Activated CD4-positive, alpha-beta T cell treated with anti-CD3 and anti-CD28 coated beads, Interleukin-10, Interleukin-2, amounts not matched to agents 100 ng/mL and 50 ng/mL, durations not matched to agents 16 hours and 8 hours (primary cell): Measurements from ENCODE around the gene ACTR1A.
"Not testable (repeated sequence)": the region's sequence is repeated elsewhere in the genome, so short reads cannot be mapped to it uniquely, and the experiment has no call there.

ENCODE experiments used
- DNase-seq: peaks from one replicate; pipeline ENCODE4 v3.0.0-alpha.2; 2020

The ACTR1A gene

DNA sequence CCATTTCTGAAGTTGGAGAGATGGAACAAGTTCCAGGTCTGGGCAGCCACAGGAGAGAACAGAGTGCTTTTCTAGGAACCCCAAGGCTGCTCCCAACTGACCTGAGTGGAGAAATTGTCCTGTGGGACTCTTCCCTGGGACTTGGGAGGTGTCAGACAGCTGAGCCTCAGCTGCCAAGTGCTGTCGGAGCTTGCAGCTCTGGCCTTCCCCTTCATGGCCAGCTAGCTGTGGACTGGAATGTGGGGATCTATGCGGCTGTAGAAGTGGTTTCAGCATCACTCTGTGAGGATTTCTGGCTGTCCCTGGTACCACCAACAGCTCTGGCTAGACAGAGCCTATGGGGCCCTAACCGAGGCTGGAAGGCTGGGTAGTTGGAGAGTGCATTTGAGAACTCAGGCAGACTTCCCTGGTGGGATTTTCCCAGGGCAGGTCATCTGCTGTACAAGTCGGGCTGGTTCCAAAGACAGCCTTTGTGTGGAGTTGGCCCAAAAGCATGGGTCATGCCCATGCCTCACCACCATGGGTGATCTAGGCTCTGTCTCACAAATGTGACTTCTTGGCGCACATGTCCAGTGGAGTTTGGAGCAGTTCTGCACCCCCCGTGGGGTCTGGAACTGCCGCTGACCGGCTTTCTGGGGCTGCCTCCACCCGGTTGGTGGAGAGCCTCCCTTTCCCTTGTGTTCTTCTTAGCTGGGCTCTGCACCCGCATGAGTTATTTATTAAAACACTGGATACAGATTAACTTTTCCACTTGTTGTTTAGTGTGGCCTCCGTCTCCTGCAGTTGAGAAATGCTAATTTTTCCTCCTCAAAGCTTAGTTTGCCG, 12.2 kb upstream of the ACTR1A start:
- DNase-seq, result no peak

DNA sequence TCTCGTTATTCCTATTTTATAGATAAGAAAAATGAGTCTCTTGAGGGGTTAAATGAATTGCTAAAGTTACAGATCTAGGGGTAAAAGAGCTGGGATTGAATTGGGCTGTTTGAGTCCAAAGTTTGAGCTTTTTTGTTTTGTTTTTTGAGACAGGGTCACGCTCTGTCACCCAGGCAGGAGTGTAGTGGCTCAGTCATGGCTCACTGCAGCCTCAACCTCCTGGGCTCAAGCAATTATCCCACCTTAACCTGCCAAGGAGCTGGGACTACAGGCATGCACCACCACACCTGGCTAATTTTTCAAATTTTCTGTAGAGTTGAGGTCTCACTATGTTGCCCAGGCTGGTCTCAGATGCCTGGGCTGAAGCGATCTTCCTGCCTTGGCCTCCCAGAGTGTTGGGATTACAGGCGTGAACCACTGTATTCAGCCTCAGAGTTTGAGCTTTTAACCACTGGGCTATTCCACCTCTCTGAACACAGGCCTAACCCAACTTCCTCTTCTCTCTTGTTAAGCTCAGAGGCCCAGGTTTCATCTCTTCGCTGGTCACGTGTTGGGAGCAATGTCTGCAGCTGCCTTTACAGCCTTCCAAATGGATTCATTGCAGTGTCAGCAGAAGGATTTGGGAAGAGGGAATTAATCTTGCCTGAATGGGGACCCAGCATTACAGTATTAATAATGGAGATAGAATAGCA, 9.2 kb upstream of the ACTR1A start:
- no peak for DNase-seq

DNA sequence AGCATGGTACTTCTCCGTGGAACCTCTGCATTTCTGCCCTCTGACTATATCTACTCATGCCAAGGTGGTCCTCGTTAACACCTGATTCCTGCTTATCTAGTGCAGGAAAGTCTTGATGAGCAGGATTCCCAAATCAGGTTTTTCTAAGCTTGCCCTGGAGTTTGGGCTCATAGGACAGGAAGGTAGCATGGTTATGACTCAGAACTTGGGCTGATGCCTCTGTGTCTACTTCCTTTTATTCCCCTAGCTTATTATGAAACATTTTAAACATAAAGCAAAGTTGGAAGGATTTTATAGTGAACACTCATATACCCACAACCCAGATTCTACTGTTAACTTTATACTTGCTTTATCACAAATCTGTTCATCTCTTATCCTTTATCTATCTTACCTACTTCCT, 6.9 kb upstream of the ACTR1A start:
- DNase-seq, result no peak

DNA sequence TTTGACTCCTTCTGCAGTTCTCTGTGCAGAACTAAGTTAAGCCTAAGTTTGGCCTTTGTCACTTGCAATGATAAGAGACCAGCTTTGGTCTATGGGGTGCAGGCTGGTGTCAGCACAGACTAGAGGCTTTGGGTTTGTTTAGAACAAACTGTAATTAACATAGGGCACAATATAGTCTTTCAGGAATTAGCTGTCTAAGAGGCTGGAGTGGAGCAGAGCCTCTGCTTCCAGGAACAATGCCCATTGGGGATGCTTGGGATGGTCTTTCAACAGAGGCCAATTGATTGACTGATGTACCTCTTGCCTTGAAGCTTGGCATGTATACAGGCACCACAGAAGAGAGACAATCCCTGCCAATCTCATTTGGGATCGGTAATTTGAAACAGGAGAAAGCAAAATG, 6.0 kb upstream of the ACTR1A start:
- no peak for DNase-seq

DNA sequence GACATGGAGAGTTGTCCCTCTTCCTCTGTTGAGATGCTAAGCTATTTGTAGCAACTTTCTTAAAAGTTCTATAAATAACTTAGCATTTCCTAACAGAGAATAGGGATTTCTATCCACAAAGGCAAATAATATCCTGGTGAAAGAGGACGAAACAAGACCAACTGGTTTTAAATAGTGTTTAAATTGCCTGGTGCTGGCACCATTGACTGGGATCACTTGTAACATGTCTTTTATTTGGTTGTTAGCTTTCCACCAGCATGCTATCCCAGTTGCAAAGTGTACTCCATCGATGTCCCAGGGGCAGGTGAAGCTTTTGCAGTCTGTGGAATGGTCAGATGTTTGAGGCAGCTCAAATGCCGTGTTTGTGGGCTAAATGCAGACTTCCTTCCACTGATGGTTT, 5.0 kb upstream of the ACTR1A start:
- DNase-seq, result no peak

DNA sequence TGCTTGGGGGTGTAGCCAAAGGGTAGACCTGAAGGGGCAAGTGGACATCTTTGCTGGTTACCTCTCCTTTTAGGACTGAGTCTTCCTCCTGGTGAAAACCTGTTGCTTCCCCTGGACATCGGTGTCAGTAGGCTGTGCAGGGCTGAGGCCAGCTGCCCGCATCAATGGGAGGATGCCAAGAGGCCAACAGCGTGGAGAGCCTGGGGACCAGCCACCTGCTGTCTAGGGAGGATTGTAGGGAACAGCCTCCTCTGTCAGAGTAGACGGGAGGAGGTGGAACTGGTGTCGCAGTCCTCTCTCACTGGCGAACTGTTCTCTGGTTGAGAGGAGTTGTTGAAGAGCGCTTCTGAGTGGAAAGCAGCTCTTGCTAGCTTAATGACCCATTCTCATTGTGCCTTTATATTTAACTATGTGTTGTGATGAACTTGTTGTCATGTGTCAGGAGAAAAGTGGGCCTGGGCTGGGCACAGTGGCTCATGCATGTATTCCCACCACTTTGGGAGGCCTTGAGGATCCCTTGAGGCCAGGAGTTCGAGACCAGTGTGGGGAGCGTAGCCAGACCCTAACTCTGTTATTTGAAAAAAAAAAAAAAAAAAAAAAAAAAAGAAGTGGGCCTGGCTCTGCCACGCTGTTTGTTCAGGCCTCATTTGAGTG, 3.1 kb upstream of the ACTR1A start:
- DNase-seq, result no peak

DNA sequence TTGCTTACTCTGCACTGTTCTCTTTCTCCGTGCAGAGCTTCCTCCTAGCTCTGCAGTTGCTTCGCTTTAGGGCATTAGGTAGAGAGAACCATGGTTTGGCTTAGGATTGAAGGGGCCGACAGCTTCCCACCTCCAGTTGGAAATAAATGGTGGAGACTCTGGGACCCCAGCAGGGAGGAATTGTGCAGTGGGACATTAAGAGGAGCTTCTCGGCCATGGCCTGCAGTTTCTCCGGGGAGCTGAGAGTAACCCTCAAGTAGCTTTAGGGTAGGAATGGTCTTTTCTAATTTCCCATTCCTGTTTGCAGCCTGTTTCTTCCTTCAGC, 2.4 kb upstream of the ACTR1A start:
- DNase-seq, result no peak

DNA sequence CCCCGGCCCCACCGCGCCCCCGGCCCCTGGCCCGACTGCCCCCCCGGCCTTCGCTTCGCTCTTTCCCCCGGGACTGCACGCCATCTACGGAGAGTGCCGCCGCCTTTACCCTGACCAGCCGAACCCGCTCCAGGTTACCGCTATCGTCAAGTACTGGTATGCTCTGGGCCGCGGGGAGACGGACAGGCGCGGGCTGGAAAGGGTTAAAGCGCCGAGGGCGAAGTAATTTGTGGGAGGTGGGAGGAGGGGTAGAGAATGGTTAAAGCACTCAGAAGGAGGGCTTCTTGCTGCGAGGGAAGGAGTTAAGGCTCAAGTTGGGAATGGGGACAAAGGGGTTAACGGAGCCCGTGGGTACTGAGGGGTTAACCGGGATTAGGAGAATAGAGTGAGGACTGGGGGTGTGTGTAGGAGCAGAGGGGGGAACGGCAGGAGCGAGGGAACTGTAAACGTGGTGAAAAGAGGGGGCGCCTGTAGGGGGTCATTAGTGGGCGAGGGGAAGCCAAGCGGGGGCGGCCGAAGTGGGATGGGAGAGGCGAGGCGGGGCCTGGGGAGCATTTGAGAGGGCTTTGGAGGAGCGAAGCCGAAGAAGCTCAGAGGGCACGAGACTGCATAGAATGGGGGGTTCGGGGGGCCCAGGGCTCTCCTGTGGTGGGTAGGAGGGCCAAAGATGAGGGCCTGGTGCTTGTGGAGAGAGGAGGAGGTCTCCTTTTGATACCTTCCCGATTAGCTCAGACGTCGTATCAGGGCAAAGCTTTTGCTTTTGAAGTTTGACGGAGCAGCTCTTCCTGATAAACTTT, 1.9 kb upstream of the ACTR1A start:
- peak; percentile 29 for DNase-seq

DNA sequence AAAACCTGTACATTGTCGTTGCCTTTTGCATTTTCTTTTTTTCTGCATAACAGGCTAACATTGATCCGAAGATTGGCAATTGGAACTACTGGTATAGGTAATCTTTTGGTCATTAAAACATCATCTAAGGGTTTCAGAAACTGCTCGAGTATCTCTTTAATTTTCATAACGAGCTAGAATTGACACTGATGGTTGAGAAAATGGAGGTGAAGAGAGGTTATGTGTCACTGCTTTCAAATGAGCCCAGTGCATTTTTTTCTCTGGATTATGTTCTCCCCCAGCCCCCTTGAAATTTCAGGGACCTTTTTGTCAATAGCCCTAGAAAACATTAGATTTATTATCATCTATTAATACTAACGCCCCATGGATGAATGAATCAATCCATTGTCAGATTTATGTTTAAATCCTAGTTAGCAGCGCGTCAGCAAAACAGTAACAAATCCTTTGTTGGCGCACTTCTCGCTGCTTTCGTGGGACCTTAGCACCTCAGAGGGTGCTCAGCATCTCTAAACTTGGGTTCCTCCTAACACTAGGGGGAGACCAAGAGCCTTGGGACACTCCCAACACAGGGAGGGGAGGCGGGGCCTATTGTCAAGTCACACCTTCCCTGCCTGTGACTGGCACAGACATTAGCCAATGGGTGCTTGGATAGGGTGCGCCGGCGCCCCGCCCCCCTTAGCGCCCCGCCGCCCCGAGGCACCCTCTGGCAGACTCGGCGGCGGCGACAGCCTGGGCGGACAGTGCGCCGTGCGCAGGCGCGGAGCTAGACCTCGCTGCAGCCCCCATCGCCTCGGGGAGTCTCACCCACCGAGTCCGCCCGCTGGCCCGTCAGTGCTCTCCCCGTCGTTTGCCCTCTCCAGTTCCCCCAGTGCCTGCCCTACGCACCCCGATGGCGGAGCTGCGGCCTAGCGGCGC, 1.0 kb upstream of the ACTR1A start, which contains the start of gene SUFU:
Gene SUFU (plus strand): TSS at position 709 of the 915 bp plus-strand sequence. CDS start 181 bp downstream, at position 890.
- DNase-seq, result peak; percentile 100

DNA sequence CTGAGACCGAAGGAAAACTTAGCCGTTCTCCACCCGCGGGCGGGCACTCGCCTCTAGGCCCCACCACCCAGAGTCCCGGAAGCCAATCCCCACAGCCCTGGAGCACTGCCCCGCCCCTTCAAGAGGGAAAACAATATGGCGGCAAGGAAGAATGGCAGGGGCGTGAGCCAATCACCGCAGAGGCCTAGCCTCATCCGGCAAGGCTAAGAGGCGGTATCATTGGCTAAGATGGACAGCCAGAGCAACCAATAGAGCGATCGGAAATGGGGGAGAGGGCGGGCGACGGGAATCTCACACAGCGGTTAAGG, 529 bp downstream of the ACTR1A start:
- DNase-seq, result peak; percentile 100

DNA sequence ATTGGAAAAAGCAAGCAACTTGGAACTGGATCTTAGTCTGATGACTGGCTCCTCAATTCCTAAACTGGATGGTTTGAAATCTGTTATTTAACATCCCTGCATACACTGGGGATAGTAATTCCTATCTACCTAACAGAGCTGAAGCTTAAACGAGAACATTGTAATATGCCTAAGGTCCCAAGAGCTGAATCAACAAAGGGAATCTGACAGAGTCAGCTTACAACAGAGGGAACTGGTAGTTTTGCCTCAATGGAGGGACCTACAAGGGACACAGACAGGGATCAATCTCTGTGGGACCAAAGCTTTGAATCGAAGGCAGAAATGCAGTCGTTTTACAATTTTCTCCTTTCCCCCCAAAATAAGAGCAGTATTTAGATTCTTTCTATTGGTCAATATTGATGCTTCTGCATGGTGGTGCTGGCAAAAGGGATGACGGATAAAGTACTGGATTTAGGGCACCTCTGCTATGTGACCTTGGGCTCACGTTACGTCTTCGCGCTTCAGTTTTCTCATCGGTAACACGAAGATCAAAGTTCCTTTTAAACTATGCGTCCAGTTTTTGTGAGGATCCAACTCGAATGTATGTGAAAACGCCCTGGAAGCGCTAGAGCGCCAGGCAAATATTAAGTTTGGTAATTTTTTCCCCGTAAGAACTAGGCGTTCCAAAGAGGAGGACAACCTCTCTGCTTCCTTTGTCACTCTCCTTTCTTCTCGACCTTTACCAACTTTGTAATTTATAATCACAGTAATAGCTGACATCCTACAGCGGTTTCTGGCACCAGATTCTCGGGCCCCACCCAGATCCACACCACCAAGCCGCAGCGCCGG, 1.1 kb downstream of the ACTR1A start:
- DNase-seq, result no peak

DNA sequence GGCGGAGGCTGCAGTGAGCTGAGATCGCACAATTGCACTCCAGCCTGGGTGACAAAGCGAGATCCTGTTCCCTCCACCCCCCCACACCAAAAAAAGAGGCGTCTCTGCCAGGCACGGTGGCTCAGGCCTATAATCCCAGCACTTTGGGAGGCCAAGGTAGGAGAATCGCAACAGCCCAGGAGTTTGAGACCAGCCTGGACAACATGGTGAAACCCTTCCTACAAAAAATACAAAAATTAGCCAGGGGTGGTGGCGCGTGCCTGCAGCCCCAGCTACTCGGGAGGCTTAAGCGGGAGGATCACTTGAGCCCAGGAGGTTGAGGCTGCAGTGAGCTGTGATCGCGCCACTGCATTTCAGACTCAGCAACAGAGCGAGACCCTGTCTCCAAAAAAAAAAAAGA, 1.8 kb downstream of the ACTR1A start:
- DNase-seq, result not testable (repeated sequence)

DNA sequence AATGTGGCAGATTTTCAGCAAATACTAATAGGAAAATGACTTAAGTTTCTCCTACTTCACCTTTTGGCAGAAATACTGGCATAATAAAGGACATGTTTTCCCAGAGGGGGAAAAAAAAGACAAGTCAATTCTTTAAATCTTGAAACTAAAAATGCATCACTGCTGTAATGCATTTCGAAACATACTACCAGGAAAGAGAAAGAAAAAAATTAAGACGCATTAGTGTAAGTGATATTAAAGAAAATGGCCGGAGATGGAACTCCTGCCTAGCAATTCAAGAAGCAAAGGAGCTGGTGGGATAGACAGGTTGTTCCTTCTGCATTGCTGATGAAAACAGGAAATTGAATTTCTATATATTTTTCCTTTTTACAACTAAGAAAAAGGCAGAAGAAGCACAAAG, 3.2 kb downstream of the ACTR1A start:
- no peak for DNase-seq

DNA sequence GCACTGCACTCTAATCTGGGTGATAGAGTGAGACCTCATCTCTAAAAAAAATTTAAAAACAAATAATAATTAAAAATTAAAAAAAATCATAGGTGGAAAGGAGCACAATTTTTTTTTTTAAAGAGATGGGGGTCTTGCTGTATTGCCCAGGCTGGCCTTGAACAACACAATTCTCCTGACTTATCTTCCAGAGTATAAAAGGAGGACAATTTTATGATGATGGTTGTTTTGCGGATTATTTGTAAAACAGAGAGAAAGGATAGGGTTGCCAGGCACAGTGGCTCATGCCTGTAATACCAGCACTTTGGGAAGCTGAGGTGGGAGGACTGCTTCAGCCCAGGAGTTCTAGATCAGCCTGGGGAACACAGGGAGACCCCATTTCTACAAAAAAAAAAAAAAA, 5.0 kb downstream of the ACTR1A start:
- no peak for DNase-seq

DNA sequence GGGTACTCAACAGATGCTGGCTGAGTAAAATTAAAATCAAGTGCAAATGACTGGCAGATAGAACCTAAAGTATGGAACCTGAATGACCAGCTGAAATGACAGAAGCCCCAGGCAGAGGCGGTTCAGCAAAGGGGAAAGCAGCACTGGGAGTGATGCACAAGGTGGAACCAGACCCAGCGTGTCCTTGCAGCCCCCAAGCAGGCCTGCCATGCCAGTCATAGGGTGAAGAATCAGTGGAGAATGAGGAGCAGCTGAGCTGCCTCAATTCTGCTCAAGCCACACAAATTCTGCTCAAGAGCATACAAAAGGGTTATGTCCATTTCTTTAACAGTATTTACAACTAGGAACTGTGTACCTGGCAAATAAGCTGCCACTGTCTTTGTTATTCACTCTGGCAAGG, 8.7 kb downstream of the ACTR1A start:
- DNase-seq, result no peak

DNA sequence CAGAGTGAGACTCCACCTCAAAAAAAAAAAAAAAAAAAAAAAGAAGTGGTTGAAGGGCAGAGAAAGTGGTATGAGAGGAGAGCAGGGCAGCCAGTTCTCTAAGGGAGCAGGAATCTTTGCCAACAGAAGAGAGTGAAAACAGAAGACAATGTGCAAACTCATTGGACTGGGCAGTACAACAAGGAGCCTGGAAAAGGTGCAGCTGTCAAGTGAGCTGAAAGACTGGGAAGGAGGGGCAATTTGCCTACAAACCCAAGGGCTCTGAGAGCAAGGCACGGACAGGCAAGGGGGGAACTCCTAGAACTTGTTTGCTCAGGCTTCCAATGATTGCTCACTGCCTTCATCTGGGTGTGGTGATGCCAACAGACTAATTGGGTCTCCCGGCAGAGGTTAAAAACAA, 9.5 kb downstream of the ACTR1A start:
- DNase-seq, result no peak

DNA sequence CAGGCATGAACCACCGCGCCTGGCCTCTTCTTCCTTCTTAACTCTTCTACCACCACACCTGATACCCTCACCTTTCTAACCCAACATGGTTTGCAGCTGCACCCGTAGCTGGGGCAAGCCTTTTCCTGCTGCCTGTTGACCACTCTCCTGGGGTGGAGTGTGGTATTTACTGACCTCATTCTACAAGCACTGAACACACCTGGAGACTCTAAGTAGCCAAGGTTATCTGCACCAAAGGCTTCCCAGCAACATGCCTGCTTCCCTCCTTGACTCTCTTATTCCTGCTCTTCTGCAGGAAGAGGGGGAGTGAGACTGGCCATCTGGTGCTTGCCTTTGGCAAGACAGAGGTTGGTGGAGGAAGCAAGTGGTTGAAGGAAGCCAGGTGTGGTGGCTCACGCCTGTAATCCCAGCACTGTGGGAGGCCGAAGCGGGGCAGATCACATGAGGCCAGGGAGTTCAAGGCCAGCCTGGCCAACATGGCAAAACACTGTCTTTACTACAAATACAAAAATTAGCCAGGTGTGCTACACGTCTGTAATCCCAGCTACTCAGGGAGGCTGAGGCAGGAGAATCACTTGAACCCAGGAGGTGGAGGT, 10.1 kb downstream of the ACTR1A start:
- DNase-seq, result no peak

DNA sequence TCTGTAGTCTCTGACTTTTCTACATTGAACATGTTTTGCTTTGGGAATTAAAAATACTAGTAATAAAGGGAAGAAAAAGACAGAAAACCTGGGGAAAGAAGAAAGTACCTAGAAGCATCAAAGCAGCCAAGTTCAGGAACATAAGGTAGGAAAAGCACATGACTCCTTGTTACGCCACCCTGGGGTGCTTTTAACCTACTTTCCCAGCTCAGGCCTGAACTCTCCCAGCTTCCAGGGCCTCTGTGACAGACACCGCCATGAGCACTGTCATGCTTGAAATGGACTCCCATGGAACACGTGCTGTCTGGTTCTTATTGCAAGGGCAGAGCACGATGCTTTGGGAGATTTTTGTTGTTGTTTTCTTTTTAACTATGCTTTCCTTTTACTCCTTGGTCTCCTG, 11.4 kb downstream of the ACTR1A start:
- no peak for DNase-seq

DNA sequence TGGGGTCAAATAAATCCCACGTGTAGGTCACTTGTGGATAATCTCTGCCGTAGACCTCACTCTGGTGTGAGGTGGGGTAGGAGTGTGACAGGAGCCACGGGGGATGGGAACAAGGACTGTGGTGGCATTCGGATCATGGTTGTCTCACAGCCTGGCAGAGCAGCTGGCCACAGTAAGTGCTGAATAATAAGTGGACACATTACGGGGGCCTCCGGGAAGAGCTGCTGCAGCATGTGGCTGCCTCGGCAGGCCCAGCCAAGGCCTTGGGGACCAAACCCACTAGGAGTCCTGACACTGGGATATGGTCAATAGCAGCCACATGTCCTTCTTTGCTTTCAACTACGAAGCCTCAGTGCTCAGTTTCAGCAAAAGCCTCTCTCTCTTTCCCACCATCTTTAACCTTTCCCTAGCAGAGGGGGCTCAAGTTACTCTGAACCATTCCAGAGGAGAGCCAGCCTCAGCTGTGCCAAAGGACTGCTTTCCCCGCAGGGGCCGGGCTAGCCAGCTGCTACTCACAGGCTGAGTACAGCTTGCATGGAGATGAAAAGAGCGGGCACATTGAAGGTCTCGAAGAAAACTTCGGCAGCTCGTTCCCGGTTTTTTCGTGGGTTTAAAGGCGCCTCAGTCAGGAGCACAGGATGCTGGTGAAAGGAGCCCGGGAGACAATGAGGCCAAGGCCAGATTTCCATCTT, 17.3 kb downstream of the ACTR1A start:
- no peak for DNase-seq

DNA sequence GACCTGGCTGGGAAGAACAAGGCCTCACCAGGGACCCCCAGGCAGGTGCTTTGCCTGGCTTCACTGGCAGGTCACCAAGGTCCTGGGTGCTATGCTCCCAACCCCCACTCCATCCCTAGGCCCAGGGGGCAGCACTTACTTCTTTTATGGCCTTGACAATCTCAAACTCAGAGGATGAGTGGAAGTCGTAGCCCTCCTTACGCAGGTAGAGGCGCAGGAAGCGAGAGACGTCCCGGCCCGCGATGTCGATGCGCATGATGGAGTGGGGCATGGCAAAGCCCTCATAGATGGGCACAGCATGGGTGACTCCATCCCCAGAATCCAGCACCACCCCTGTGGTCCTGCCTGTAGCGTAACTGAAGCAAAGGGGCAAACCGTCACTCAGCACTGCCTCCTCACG, 18.5 kb downstream of the ACTR1A start:
- no peak for DNase-seq
